IMR-90 (cell line): Measurements from ENCODE around the gene ADCYAP1R1.

Source experiments
- BHLHE40 ChIP-seq: fragments of 150-350 bp; IDR thresholded peaks from 2 replicates; pipeline ENCODE4 v1.6.1; 2016; ENCODE audit warnings: mild to moderate bottlenecking, low read depth, low read length
- CHD1 ChIP-seq: IDR thresholded peaks from 2 replicates; pipeline ENCODE4 v1.6.1; 2012; ENCODE audit warnings: low read depth, low read length, improper control_type of control experiment
- MAFK ChIP-seq: IDR thresholded peaks from 2 replicates; pipeline ENCODE4 v1.6.1; 2012; ENCODE audit warnings: low read depth, low read length, improper control_type of control experiment
- MXI1 ChIP-seq: IDR thresholded peaks from 2 replicates; pipeline ENCODE4 v1.6.1; 2012; ENCODE audit warnings: low read depth, mild to moderate bottlenecking, low read length, moderate library complexity, borderline replicate concordance
- POLR2A ChIP-seq: IDR thresholded peaks from 2 replicates; pipeline ENCODE4 v1.6.1; 2012; ENCODE audit warnings: mild to moderate bottlenecking, low read depth, low read length
- RAD21 ChIP-seq: IDR thresholded peaks from 2 replicates; pipeline ENCODE4 v1.6.1; 2012; ENCODE audit warnings: low read length, improper control_type of control experiment
- RFX5 ChIP-seq: IDR thresholded peaks from 2 replicates; pipeline ENCODE4 v1.8.0; 2012; ENCODE audit warnings: low read depth, mild to moderate bottlenecking, low read length, moderate library complexity
- SMC3 ChIP-seq: fragments of 150-350 bp; IDR thresholded peaks from 2 replicates; pipeline ENCODE4 v1.6.1; 2016; ENCODE audit warnings: low read depth, mild to moderate bottlenecking, antibody characterized with exemption, low read length, moderate library complexity
- TF ChIP-seq, protein P1 (sequence below): conservative IDR thresholded peaks from 2 replicates; pipeline ENCODE4 v1.5.1; 2012; ENCODE audit warnings: mild to moderate bottlenecking, low read depth, low read length, improper control_type of control experiment
- TF ChIP-seq, protein P2 (sequence below): fragments of 150-350 bp; IDR thresholded peaks from 2 replicates; pipeline ENCODE4 v1.6.1; 2017; ENCODE audit warnings: mild to moderate bottlenecking, antibody characterized with exemption, low read length, low read depth

DNA sequence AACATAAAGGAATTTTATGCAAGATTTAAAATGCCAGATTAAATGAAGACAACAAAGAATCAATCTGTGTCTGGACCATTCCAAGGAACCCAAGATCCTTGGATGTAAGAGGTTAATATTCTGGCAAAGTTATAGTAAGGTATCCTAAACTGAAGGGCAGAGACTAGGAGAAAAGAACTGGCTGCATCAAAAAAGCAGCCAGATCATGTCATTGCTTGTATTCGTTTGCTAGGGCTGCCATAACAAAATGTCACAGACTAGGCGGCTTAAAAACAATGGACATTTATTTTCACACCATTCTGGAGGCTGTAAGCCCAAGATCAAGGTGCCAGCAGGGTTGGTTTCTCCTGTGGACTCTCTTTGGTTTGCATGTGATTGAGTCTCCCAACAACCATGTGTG is 99.7 kb downstream of the ADCYAP1R1 start:
- no peak for TF ChIP-seq CHD1
- no peak for TF ChIP-seq POLR2A
- TF ChIP-seq, protein P1, sequence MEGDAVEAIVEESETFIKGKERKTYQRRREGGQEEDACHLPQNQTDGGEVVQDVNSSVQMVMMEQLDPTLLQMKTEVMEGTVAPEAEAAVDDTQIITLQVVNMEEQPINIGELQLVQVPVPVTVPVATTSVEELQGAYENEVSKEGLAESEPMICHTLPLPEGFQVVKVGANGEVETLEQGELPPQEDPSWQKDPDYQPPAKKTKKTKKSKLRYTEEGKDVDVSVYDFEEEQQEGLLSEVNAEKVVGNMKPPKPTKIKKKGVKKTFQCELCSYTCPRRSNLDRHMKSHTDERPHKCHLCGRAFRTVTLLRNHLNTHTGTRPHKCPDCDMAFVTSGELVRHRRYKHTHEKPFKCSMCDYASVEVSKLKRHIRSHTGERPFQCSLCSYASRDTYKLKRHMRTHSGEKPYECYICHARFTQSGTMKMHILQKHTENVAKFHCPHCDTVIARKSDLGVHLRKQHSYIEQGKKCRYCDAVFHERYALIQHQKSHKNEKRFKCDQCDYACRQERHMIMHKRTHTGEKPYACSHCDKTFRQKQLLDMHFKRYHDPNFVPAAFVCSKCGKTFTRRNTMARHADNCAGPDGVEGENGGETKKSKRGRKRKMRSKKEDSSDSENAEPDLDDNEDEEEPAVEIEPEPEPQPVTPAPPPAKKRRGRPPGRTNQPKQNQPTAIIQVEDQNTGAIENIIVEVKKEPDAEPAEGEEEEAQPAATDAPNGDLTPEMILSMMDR = no peak
- TF ChIP-seq MAFK = no peak
- no peak for TF ChIP-seq SMC3
- TF ChIP-seq, protein P2, sequence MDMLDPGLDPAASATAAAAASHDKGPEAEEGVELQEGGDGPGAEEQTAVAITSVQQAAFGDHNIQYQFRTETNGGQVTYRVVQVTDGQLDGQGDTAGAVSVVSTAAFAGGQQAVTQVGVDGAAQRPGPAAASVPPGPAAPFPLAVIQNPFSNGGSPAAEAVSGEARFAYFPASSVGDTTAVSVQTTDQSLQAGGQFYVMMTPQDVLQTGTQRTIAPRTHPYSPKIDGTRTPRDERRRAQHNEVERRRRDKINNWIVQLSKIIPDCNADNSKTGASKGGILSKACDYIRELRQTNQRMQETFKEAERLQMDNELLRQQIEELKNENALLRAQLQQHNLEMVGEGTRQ = no peak
- no peak for TF ChIP-seq RFX5
- no peak for TF ChIP-seq MXI1
- TF ChIP-seq BHLHE40 = no peak
- no peak for TF ChIP-seq RAD21
